Breast epithelium (tissue), 3 donors: ENCODE measurements around the gene ALDH1A3.

Experiments used
- POLR2A ChIP-seq: fragments of 450-650 bp; IDR thresholded peaks from one replicate; pipeline ENCODE4 v1.6.1; 2016; ENCODE audit warnings: antibody characterized with exemption, mild to moderate bottlenecking, moderate library complexity
- POLR2AphosphoS5 ChIP-seq, 3 donors: sonication (generic); formaldehyde crosslinking; IDR thresholded peaks; one replicate each; pipeline ENCODE4 v1.6.1; 2017; ENCODE audit warnings: antibody characterized with exemption in 3 of 3
- TF ChIP-seq, protein P1 (sequence below), 3 donors: fragments of 450-650 bp; IDR thresholded peaks; one replicate each; pipeline ENCODE4 v1.5.1; 2016 to 2017; ENCODE audit warnings: antibody characterized with exemption in 3 of 3, mild to moderate bottlenecking in 3 of 3, moderate library complexity in 3 of 3

DNA sequence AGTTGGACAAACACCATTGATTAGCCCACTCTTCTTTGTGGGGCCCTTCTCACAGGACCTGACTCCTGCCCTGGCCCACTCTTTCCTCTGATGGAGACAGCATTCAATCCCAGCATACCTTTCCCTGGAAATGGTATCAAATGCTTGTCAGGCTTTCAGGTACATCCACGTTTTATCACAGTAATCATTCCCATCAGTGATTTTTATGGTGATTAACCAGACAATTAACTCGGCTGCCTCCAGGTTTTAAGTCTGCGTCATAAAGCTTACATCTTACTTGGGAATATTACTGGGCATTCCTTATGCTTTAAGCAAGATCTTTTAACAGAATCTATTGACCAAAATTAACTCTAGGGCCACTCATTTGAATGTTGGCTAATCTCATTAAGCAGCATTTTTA, 72.9 kb downstream of the ALDH1A3 start:
- TF ChIP-seq, protein P1, sequence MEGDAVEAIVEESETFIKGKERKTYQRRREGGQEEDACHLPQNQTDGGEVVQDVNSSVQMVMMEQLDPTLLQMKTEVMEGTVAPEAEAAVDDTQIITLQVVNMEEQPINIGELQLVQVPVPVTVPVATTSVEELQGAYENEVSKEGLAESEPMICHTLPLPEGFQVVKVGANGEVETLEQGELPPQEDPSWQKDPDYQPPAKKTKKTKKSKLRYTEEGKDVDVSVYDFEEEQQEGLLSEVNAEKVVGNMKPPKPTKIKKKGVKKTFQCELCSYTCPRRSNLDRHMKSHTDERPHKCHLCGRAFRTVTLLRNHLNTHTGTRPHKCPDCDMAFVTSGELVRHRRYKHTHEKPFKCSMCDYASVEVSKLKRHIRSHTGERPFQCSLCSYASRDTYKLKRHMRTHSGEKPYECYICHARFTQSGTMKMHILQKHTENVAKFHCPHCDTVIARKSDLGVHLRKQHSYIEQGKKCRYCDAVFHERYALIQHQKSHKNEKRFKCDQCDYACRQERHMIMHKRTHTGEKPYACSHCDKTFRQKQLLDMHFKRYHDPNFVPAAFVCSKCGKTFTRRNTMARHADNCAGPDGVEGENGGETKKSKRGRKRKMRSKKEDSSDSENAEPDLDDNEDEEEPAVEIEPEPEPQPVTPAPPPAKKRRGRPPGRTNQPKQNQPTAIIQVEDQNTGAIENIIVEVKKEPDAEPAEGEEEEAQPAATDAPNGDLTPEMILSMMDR (IDR thresholded peaks at IDR 0.05): no peak
- TF ChIP-seq POLR2AphosphoS5 (IDR thresholded peaks at IDR 0.05) (no peak), POLR2A (no peak)
